DOHH2 (cell line): ENCODE measurements around the gene VRK2.

ENCODE experiments used
- EZH2phosphoT487 ChIP-seq: fragments of 200-600 bp; sonication (generic); IDR thresholded peaks from 2 replicates; pipeline ENCODE4 v1.6.1; 2017; ENCODE audit warnings: borderline replicate concordance, mild to moderate bottlenecking, antibody characterized with exemption, low read length, moderate library complexity, mixed read lengths
- TF ChIP-seq, protein P1 (sequence below): fragments of 200-600 bp; sonication (generic); IDR thresholded peaks from one replicate; pipeline ENCODE4 v1.5.1; 2014; ENCODE audit warnings: antibody characterized with exemption, mild to moderate bottlenecking, low read depth, low read length; ENCODE audit not compliant: poor library complexity, severe bottlenecking

DNA sequence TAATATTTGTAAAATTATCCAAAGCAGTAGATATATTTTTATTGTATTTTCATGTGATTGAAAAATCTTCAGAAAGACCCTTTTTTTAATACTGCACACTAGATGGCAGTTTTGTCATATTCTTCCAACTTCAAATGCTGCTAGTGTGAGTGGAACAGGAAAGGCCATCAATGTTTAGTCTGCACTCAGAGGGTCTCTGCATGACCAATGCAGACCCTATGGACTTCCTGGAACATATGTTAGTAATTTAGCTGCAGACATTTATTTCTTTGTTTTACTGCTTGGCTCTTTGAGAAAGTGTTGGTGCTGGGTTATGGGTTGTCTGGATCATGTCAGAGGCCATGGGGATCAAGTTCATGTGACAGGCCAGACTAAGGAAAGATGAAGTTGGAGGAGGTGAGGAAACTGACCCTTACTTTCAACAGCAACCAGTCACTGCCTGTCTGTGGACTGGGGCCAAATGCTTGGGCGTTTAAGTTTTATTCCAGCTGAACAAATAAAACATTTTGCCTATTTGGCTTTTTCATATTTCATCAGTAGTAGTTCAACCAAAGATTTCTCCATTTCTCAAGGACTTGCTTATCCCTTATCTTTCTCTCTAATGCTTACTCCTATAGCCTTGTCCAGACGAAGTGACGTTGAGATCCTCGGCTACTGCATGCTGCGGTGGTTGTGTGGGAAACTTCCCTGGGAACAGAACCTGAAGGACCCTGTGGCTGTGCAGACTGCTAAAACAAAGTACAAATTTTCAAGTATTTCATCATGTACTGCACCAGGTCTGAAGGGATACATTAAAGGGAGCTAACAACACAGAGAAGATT lies 84.8 kb downstream of the VRK2 start:
- TF ChIP-seq, protein P1, sequence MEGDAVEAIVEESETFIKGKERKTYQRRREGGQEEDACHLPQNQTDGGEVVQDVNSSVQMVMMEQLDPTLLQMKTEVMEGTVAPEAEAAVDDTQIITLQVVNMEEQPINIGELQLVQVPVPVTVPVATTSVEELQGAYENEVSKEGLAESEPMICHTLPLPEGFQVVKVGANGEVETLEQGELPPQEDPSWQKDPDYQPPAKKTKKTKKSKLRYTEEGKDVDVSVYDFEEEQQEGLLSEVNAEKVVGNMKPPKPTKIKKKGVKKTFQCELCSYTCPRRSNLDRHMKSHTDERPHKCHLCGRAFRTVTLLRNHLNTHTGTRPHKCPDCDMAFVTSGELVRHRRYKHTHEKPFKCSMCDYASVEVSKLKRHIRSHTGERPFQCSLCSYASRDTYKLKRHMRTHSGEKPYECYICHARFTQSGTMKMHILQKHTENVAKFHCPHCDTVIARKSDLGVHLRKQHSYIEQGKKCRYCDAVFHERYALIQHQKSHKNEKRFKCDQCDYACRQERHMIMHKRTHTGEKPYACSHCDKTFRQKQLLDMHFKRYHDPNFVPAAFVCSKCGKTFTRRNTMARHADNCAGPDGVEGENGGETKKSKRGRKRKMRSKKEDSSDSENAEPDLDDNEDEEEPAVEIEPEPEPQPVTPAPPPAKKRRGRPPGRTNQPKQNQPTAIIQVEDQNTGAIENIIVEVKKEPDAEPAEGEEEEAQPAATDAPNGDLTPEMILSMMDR, result peak; percentile 20
- TF ChIP-seq EZH2phosphoT487, result no peak
